Activated naive CD8-positive, alpha-beta T cell treated with anti-CD3 and anti-CD28 coated beads for 36 hours (primary cell): ENCODE data around the gene NDUFB8. TPM values are rescaled to one million over a fixed set of nuclear protein-coding genes. Genes with fewer than 3 reads are reported as not detected.
"Not testable (repeated sequence)": the region's sequence is repeated elsewhere in the genome, so short reads cannot be mapped to it uniquely, and the experiment has no call there.

Source experiments
- DNase-seq: peaks from one replicate; pipeline ENCODE4 v3.0.0; 2021
- H3K27ac Mint-ChIP-seq: one replicate; pipeline ENCODE4 v1.8.0; 2022; ENCODE audit warnings: mild to moderate bottlenecking, moderate library complexity, mixed read lengths
- H3K27me3 Mint-ChIP-seq: one replicate; pipeline ENCODE4 v1.8.0; 2022; ENCODE audit warnings: mild to moderate bottlenecking, mixed read lengths
- H3K36me3 Mint-ChIP-seq: one replicate; pipeline ENCODE4 v1.8.0; 2021; ENCODE audit warnings: mild to moderate bottlenecking, mixed read lengths
- H3K4me1 Mint-ChIP-seq: one replicate; pipeline ENCODE4 v1.8.0; 2021; ENCODE audit warnings: mixed read lengths
- H3K4me3 Mint-ChIP-seq: one replicate; pipeline ENCODE4 v1.8.0; 2022; ENCODE audit warnings: mild to moderate bottlenecking, moderate library complexity, mixed read lengths
- H3K9me3 Mint-ChIP-seq: one replicate; pipeline ENCODE4 v1.8.0; 2022; ENCODE audit warnings: mixed read lengths
- total RNA-seq, 2 experiments: library from RNA; stranded (reverse); gene quantifications; one replicate each; pipeline ENCODE4 v1.2.3, GENCODE V29; 2021

Gene NDUFB8
- 100 to 1,000 TPM; 311 to 324 TPM for total RNA-seq

- no peaks in the 10 kb centered on the region for H3K27me3 Mint-ChIP-seq
- peaks cover 24% of the 10 kb centered on the region for H3K36me3 Mint-ChIP-seq
- H3K27ac Mint-ChIP-seq, result peak within 1 kb of the TSS; percentile 99
- no peaks in the 10 kb centered on the region for H3K9me3 Mint-ChIP-seq
- peak; percentile 86 for DNase-seq
- peaks cover 31% of the 10 kb centered on the region for H3K4me1 Mint-ChIP-seq
- H3K4me3 Mint-ChIP-seq, result peak within 1 kb of the TSS; percentile 99
These were observed at the start of gene NDUFB8 for GRCh38 chr10:100529475-100530298. Gene NDUFB8 (minus strand): TSS chr10:100529871. CDS start chr10:100529851, 20 bp downstream.

- Mint-ChIP-seq H3K27ac (no peak overlapping the region), H3K4me3 (no peak overlapping the region), H3K4me1 (no peaks in the 10 kb centered on the region)
These were observed 46.6 kb upstream of the NDUFB8 start for GRCh38 chr10:100576282-100576635.

DNA sequence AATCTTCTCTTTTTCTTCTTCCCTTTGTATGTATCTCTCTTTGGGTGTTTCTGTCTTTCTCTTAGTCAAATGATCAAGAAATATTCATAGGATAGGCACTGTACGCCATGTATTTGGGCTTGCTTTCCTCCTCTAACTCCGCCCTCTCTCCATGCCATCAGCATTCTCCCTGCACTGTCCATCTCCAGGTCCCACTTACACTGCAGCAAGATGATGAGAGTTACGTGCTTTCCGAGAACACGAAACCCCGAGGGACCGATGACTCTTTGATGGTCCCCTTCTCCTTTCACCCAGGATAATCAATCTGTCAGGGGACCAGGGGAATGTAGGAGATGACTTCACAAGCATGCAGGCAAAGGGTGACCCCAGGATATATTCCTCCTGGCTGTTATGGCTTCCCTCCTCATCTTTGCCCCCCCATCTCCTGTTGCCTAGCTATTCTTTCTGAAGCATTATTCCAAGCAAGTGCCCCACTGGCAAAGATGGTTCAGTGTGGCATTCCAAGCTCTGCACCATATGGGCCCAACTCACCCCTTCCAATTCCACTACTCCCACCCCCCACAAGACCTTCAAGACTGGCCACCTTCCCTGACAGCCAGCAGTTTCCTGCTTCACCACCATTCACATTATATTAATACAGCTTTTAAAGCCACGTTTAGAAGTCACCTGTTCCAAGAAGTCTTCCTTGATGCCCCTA lies 46.1 kb upstream of the NDUFB8 start:
- no peaks in the 10 kb centered on the region for H3K4me1 Mint-ChIP-seq
- no peak for DNase-seq
- H3K9me3 Mint-ChIP-seq, result no peaks in the 10 kb centered on the region
- peaks cover 20% of the 10 kb centered on the region for H3K27me3 Mint-ChIP-seq
- H3K36me3 Mint-ChIP-seq, result no peaks in the 10 kb centered on the region
- no peak overlapping the region for H3K4me3 Mint-ChIP-seq
- no peak overlapping the region for H3K27ac Mint-ChIP-seq

More at GRCh38 chr10:100576282-100576635, 46.6 kb upstream of the NDUFB8 start:
- H3K27me3 Mint-ChIP-seq, result peaks cover 20% of the 10 kb centered on the region
- H3K36me3 Mint-ChIP-seq, result no peaks in the 10 kb centered on the region
- no peaks in the 10 kb centered on the region for H3K9me3 Mint-ChIP-seq
- no peak for DNase-seq

DNA sequence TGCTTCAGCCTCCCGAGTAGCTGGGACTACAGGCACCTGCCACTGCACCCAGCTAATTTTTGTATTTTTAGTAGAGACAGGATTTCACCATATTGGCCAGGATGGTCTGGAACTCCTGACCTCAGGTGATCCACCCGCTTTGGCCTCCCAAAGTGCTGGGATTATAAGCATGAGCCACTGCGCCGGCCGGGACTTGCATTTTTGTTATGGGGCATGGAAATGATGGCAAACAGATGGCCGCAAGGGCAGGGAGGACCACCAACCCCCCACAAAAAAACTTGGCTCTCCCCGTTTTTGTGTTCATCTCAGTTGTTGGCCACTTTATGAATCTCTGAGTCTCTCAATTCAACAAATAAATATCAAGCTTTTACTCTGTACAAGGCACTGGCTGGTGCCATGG lies 45.5 kb upstream of the NDUFB8 start:
- DNase-seq, H3K4me3 Mint-ChIP-seq, H3K27ac Mint-ChIP-seq, H3K9me3 Mint-ChIP-seq, H3K4me1 Mint-ChIP-seq, H3K36me3 Mint-ChIP-seq: not testable (repeated sequence)
- H3K27me3 Mint-ChIP-seq, result peaks cover 20% of the 10 kb centered on the region

DNA sequence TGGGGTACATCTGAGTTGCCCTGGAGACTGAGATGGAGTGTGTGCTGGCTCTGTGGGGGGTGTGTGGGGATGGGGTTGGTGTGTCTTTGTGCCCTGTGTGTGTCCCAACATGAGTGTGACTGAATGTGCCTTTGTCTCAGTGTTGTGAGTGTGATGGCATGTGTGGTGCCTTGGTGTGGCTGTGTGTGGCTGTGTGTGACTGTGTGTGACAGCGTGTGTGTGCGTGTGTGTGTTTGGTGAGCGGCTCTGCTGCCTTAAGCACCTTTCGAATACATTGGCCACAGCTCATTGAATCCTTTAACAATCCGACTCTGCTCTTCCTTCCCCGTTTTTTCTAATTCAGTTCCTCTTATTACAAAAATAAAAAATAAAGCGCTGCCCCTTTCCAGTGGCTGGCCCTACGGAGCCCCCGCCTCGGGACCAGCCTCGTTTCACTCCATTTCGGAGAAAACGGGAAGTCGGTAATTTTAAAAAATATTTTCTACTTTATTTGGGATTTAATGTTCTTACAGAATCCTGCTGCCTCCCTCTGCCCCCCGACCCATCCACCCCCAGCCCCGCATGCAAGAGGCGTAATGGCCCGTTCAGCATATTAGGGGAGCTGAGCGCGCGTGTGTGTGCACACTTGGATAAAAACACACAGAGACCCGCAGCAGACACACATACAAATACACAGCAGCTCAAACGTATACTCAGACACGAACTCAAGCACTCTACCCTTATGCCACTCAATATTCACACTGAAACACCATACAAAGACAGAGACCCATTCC lies 41.6 kb upstream of the NDUFB8 start:
- no peaks in the 10 kb centered on the region for H3K9me3 Mint-ChIP-seq
- no peak for DNase-seq

DNA sequence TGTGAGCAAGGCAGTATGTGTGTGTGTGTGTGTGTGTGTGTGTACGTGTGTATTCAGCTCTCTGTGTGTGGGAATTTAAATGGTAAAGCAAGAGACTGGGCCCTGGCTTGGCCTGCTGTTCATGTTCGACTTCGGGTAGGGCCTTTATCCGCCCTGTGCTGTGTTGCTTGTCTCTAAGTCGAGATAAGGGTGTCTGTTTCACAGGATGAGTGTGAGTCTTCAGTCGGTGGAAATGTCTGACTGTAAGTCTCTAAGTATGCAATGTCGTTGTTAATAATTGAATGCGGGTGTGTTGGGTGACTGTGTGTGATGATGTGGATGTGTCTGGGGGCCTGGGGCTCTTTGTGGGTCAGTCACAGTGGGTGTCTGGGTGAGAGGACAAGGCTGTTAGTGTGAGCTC lies 40.8 kb upstream of the NDUFB8 start:
- H3K4me3 Mint-ChIP-seq, result no peak overlapping the region
- no peaks in the 10 kb centered on the region for H3K4me1 Mint-ChIP-seq
- DNase-seq, result no peak

More for the DNA sequence above, 41.6 kb upstream of the NDUFB8 start:
- Mint-ChIP-seq H3K4me1 (no peaks in the 10 kb centered on the region), H3K27ac (no peak overlapping the region), H3K36me3 (no peaks in the 10 kb centered on the region), H3K27me3 (peaks cover 18% of the 10 kb centered on the region), H3K4me3 (no peak overlapping the region)

GRCh38 chr10:100569687-100570481 lies 40.2 kb upstream of the NDUFB8 start:
- Mint-ChIP-seq H3K4me3 (no peak overlapping the region), H3K27ac (no peak overlapping the region), H3K36me3 (no peaks in the 10 kb centered on the region), H3K9me3 (no peaks in the 10 kb centered on the region), H3K27me3 (peaks cover 22% of the 10 kb centered on the region), H3K4me1 (no peaks in the 10 kb centered on the region)
- DNase-seq, result no peak

More for the DNA sequence above, 40.8 kb upstream of the NDUFB8 start:
- Mint-ChIP-seq H3K27ac (no peak overlapping the region), H3K9me3 (no peaks in the 10 kb centered on the region), H3K27me3 (peaks cover 19% of the 10 kb centered on the region), H3K36me3 (no peaks in the 10 kb centered on the region)

- Mint-ChIP-seq H3K36me3 (no peaks in the 10 kb centered on the region), H3K4me1 (no peaks in the 10 kb centered on the region), H3K27ac (no peak overlapping the region), H3K9me3 (no peaks in the 10 kb centered on the region), H3K4me3 (no peak overlapping the region), H3K27me3 (peaks cover 32% of the 10 kb centered on the region)
- DNase-seq, result no peak
These were observed 39.2 kb upstream of the NDUFB8 start for GRCh38 chr10:100568912-100569311.

- DNase-seq, result no peak
- H3K4me1 Mint-ChIP-seq, result peaks cover 1% of the 10 kb centered on the region
- H3K4me3 Mint-ChIP-seq, result no peak overlapping the region
- peaks cover 1% of the 10 kb centered on the region for H3K36me3 Mint-ChIP-seq
- no peak overlapping the region for H3K27ac Mint-ChIP-seq
- H3K27me3 Mint-ChIP-seq, result peaks cover 41% of the 10 kb centered on the region
- no peaks in the 10 kb centered on the region for H3K9me3 Mint-ChIP-seq
These were observed 38.2 kb upstream of the NDUFB8 start for GRCh38 chr10:100567826-100568225.

GRCh38 chr10:100567249-100567648 lies 37.6 kb upstream of the NDUFB8 start:
- H3K9me3 Mint-ChIP-seq, result no peaks in the 10 kb centered on the region
- no peak overlapping the region for H3K27ac Mint-ChIP-seq
- peaks cover 2% of the 10 kb centered on the region for H3K4me1 Mint-ChIP-seq
- no peak for DNase-seq
- no peak overlapping the region for H3K4me3 Mint-ChIP-seq
- H3K27me3 Mint-ChIP-seq, result peaks cover 47% of the 10 kb centered on the region
- H3K36me3 Mint-ChIP-seq, result peaks cover 1% of the 10 kb centered on the region

DNA sequence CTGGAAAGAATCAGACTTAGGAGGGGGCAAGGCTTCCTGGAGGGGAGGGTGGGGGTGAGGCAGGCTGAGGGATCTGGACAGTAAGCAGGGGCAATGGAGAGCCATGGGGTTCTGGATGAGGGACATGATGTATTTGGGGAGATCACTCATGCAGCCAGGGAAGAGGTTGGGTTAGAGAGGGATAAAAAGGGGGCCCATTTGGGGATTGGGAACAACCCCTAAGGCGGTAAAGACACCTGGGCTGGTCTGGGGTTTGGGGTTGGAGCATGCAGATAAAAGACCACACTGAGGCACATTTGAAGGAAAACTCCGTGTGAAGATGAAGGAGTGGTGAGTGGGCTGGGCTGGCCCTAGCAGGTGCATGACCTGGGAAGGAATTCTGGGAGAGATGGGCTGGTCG lies 36.9 kb upstream of the NDUFB8 start:
- Mint-ChIP-seq H3K4me3 (no peak overlapping the region), H3K36me3 (peaks cover 1% of the 10 kb centered on the region), H3K4me1 (peaks cover 4% of the 10 kb centered on the region), H3K27me3 (peaks cover 54% of the 10 kb centered on the region), H3K9me3 (no peaks in the 10 kb centered on the region), H3K27ac (no peak overlapping the region)
- DNase-seq, result no peak

GRCh38 chr10:100565206-100565985 lies 35.7 kb upstream of the NDUFB8 start:
- no peaks in the 10 kb centered on the region for H3K9me3 Mint-ChIP-seq
- peaks cover 7% of the 10 kb centered on the region for H3K4me1 Mint-ChIP-seq
- peaks cover 60% of the 10 kb centered on the region for H3K27me3 Mint-ChIP-seq
- DNase-seq, result no peak
- H3K36me3 Mint-ChIP-seq, result peaks cover 3% of the 10 kb centered on the region
- H3K4me3 Mint-ChIP-seq, result no peak overlapping the region
- H3K27ac Mint-ChIP-seq, result no peak overlapping the region

- no peak overlapping the region for H3K4me3 Mint-ChIP-seq
These were observed 32.5 kb upstream of the NDUFB8 start for GRCh38 chr10:100562008-100562672.

More at GRCh38 chr10:100562008-100562672, 32.5 kb upstream of the NDUFB8 start:
- DNase-seq, result peak; percentile 83
- Mint-ChIP-seq H3K4me1 (peaks cover 7% of the 10 kb centered on the region), H3K27me3 (peaks cover 58% of the 10 kb centered on the region), H3K36me3 (peaks cover 3% of the 10 kb centered on the region), H3K9me3 (no peaks in the 10 kb centered on the region), H3K27ac (no peak overlapping the region)
